ENCODE results near the gene TBX10. TPM values are rescaled to one million over a fixed set of nuclear protein-coding genes. Genes with fewer than 3 reads are reported as not detected.

TBX10 gene
- polyA plus RNA-seq, 1 of the 3 experiments (the other 2 are of a cell fraction): not detected

DNA sequence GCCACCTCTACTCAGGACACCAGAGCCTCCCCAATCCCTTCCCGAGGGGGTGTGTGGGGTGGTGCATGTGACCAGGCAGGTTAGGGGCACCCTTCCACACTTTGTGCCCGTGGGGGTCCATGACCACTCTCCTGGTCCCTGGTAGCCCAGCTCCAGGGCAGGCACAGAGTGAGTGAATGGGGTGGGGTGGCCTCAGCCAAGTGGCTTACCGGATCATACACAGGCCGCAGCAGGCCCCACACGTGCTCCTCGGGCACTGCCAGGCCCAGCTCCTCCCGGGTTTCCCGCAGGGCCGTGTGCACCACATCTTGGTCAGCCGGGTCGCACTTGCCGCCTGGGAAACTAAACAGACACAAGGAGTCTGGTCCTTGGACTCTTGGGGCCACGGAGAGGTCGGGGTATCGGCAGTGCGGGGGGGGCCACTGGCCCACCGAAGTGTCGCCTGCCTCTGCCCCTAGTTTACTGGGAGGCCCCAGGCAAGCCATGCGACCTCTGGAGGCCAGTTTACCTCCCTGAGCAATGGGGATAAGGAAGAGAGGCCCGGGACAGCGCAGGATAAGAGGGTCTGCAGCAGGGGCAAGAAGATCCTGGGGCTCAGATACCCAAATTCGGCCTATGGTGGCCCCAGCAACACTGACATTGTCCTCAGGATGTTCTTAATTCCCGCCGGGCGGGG lies 10.7 kb downstream of the TBX10 start:
- 62% methylated on average over 21 of the region's 25 CpGs for WGBS (ENCODE audit: low lambda C conversion rate)
- CTCF ChIA-PET: interaction anchor here (0.6 to 17.8 kb wide), 33 partner anchors 9 to 172 kb away, joined by 3 to 308 read pairs (median 5); partner anchors contain the start of genes ACY3, PITPNM1 and TBX10
- Histone ChIP-seq H4K20me1 (ENCODE audit: insufficient read depth) (no peaks in the 10 kb centered on the region), H3K27me3 (ENCODE audit: insufficient read depth) (no peaks in the 10 kb centered on the region), H3K36me3 (replicated peaks in 1 of 2; ENCODE audit: control insufficient read depth in 1 of 2, insufficient read depth in 2 of 2, low read length in 1 of 2) (no peaks in the 10 kb centered on the region), H3K27ac (ENCODE audit: low read depth in 2 of 2, low read length in 1 of 2) (no peak overlapping the region), H3K9me3 (no peaks in the 10 kb centered on the region), H3K9ac (peak overlapping the region; percentile 60; the same call in 1 of the 2 replicates), H2AFZ (ENCODE audit: low read depth) (no peak overlapping the region), H3F3A (replicated peaks; ENCODE audit: insufficient read depth) (no peaks in the 10 kb centered on the region), H3K4me3 (ENCODE audit: low read depth in 2 of 2, low read length in 1 of 2) (peak overlapping the region; percentile 62 to 76), H3K79me2 (ENCODE audit: insufficient read depth) (no peaks in the 10 kb centered on the region), H3K4me2 (peak overlapping the region; percentile 97; the same call in 1 of the 2 replicates), H3K4me1 (ENCODE audit: control insufficient read depth in 1 of 2, insufficient read depth in 2 of 2, low read depth in 1 of 2, low read length in 1 of 2) (peaks cover 0 to 13% of the 10 kb centered on the region in 2 experiments; a peak in 1 of 4 replicates), H3K9me2 (no peaks in the 10 kb centered on the region)
- POLR2A ChIA-PET: interaction anchor here (0.6 to 2.4 kb wide), 3 partner anchors 20 to 84 kb away, joined by 3 to 9 read pairs (median 4); partner anchors contain the start of gene GSTP1
- no peak for TF ChIP-seq NRF1 (IDR thresholded peaks at IDR 0.05; ENCODE audit: low read depth, low read length)
- TF ChIP-seq NFIC (IDR thresholded peaks at IDR 0.05; ENCODE audit: borderline replicate concordance): no peak
- TF ChIP-seq POLR2AphosphoS5 (IDR thresholded peaks at IDR 0.05; ENCODE audit: low read depth, low read length): no peak
- no peak for TF ChIP-seq TEAD4 (IDR thresholded peaks at IDR 0.05; ENCODE audit: borderline replicate concordance, insufficient read depth)
- TF ChIP-seq, protein P1, sequence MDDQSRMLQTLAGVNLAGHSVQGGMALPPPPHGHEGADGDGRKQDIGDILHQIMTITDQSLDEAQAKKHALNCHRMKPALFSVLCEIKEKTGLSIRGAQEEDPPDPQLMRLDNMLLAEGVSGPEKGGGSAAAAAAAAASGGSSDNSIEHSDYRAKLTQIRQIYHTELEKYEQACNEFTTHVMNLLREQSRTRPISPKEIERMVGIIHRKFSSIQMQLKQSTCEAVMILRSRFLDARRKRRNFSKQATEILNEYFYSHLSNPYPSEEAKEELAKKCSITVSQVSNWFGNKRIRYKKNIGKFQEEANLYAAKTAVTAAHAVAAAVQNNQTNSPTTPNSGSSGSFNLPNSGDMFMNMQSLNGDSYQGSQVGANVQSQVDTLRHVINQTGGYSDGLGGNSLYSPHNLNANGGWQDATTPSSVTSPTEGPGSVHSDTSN (IDR thresholded peaks at IDR 0.05): no peak
- no peak for TF ChIP-seq RAD21 (IDR thresholded peaks at IDR 0.05; ENCODE audit: low read length)
- TF ChIP-seq MEF2A (IDR thresholded peaks at IDR 0.05; ENCODE audit: borderline replicate concordance, low read depth): no peak
- TF ChIP-seq, protein P2, sequence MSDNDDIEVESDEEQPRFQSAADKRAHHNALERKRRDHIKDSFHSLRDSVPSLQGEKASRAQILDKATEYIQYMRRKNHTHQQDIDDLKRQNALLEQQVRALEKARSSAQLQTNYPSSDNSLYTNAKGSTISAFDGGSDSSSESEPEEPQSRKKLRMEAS (IDR thresholded peaks at IDR 0.05; ENCODE audit: low read depth): no peak
- TF ChIP-seq MXI1 (IDR thresholded peaks at IDR 0.05; ENCODE audit: low read depth, low read length): no peak
- no peak for TF ChIP-seq TCF12 (IDR thresholded peaks at IDR 0.05)
- TF ChIP-seq YY1 (IDR thresholded peaks at IDR 0.05; ENCODE audit: low read depth): no peak
- TF ChIP-seq SMC3 (IDR thresholded peaks at IDR 0.05; ENCODE audit: low read depth, low read length): no peak
- TF ChIP-seq EP300 (IDR thresholded peaks at IDR 0.05; ENCODE audit: borderline replicate concordance in 1 of 2, low read depth in 1 of 2, low read length in 1 of 2): no peak
- TF ChIP-seq, protein P3, sequence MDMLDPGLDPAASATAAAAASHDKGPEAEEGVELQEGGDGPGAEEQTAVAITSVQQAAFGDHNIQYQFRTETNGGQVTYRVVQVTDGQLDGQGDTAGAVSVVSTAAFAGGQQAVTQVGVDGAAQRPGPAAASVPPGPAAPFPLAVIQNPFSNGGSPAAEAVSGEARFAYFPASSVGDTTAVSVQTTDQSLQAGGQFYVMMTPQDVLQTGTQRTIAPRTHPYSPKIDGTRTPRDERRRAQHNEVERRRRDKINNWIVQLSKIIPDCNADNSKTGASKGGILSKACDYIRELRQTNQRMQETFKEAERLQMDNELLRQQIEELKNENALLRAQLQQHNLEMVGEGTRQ (IDR thresholded peaks at IDR 0.05; ENCODE audit: borderline replicate concordance, low read depth, low read length): no peak
- TF ChIP-seq, protein P4, sequence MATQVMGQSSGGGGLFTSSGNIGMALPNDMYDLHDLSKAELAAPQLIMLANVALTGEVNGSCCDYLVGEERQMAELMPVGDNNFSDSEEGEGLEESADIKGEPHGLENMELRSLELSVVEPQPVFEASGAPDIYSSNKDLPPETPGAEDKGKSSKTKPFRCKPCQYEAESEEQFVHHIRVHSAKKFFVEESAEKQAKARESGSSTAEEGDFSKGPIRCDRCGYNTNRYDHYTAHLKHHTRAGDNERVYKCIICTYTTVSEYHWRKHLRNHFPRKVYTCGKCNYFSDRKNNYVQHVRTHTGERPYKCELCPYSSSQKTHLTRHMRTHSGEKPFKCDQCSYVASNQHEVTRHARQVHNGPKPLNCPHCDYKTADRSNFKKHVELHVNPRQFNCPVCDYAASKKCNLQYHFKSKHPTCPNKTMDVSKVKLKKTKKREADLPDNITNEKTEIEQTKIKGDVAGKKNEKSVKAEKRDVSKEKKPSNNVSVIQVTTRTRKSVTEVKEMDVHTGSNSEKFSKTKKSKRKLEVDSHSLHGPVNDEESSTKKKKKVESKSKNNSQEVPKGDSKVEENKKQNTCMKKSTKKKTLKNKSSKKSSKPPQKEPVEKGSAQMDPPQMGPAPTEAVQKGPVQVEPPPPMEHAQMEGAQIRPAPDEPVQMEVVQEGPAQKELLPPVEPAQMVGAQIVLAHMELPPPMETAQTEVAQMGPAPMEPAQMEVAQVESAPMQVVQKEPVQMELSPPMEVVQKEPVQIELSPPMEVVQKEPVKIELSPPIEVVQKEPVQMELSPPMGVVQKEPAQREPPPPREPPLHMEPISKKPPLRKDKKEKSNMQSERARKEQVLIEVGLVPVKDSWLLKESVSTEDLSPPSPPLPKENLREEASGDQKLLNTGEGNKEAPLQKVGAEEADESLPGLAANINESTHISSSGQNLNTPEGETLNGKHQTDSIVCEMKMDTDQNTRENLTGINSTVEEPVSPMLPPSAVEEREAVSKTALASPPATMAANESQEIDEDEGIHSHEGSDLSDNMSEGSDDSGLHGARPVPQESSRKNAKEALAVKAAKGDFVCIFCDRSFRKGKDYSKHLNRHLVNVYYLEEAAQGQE (IDR thresholded peaks at IDR 0.05; ENCODE audit: low read depth, low read length): no peak
- TF ChIP-seq GABPA (IDR thresholded peaks at IDR 0.05; ENCODE audit: low read depth): no peak
- no peak for TF ChIP-seq RXRA (IDR thresholded peaks at IDR 0.05; ENCODE audit: borderline replicate concordance, low read depth)
- no peak for TF ChIP-seq TAF1 (IDR thresholded peaks at IDR 0.05; ENCODE audit: borderline replicate concordance, low read depth, low read length)
- no peak for TF ChIP-seq ELF1 (IDR thresholded peaks at IDR 0.05)
- TF ChIP-seq JUND (IDR thresholded peaks at IDR 0.05): no peak
- DNase-seq: no peak
